ENCODE data around the gene CCDC9B. TPM values are rescaled to one million over a fixed set of nuclear protein-coding genes. Genes with fewer than 3 reads are reported as not detected.

CCDC9B gene
- polyA plus RNA-seq, 2 of the 4 experiments (the other 2 are of a cell fraction) = 1.9 to 23.4 TPM

DNA sequence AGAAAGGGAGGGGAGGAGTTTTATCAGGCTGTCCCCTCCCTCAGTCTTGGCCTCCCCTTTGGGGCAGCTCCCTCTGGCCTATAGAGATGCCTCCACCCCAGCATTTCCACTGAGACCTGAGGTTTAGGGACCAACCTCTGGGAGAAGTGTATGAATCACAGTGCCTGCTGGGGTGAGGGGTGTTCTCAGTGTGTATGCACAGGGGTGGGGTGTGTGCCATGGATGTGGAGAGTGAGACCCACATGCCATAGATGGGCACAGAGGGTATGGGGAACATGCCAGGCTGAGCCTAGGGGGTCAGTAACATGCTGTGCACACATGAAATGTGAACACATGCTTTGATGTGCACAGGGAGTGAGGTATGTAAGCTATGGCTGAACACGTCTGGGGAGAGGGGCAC is 45.4 kb downstream of the CCDC9B start:
- H3K4me1 ChIP-seq = no peaks in the 10 kb centered on the region
- TF ChIP-seq HOXB13 (CRISPR knock-in tag; IDR thresholded peaks at IDR 0.05; ENCODE audit: low read depth) (no peak), RNF2 (IDR thresholded peaks at IDR 0.05; ENCODE audit: borderline replicate concordance, low read depth) (no peak), HOXA7 (CRISPR knock-in tag; IDR thresholded peaks at IDR 0.05) (no peak), KDM5A (IDR thresholded peaks at IDR 0.05) (no peak), RCOR1 (IDR thresholded peaks at IDR 0.05; ENCODE audit: low read depth, low read length) (no peak), FOSL2 (IDR thresholded peaks at IDR 0.05) (no peak), FOSL2 (CRISPR knock-in tag; IDR thresholded peaks at IDR 0.05) (no peak), ZNF302 (CRISPR knock-in tag; IDR thresholded peaks at IDR 0.05) (no peak), CBX2 (IDR thresholded peaks at IDR 0.05; ENCODE audit: borderline replicate concordance, low read depth) (no peak), MAZ (IDR thresholded peaks at IDR 0.05; ENCODE audit: borderline replicate concordance, low read depth, low read length) (no peak), EP300 (IDR thresholded peaks at IDR 0.05) (no peak), JUN (IDR thresholded peaks at IDR 0.05) (no peak), CHD4 (IDR thresholded peaks at IDR 0.05; ENCODE audit: borderline replicate concordance) (no peak)
- TF ChIP-seq, protein P1, sequence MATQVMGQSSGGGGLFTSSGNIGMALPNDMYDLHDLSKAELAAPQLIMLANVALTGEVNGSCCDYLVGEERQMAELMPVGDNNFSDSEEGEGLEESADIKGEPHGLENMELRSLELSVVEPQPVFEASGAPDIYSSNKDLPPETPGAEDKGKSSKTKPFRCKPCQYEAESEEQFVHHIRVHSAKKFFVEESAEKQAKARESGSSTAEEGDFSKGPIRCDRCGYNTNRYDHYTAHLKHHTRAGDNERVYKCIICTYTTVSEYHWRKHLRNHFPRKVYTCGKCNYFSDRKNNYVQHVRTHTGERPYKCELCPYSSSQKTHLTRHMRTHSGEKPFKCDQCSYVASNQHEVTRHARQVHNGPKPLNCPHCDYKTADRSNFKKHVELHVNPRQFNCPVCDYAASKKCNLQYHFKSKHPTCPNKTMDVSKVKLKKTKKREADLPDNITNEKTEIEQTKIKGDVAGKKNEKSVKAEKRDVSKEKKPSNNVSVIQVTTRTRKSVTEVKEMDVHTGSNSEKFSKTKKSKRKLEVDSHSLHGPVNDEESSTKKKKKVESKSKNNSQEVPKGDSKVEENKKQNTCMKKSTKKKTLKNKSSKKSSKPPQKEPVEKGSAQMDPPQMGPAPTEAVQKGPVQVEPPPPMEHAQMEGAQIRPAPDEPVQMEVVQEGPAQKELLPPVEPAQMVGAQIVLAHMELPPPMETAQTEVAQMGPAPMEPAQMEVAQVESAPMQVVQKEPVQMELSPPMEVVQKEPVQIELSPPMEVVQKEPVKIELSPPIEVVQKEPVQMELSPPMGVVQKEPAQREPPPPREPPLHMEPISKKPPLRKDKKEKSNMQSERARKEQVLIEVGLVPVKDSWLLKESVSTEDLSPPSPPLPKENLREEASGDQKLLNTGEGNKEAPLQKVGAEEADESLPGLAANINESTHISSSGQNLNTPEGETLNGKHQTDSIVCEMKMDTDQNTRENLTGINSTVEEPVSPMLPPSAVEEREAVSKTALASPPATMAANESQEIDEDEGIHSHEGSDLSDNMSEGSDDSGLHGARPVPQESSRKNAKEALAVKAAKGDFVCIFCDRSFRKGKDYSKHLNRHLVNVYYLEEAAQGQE (IDR thresholded peaks at IDR 0.05) = no peak
- CTCF ChIA-PET = interaction anchor here (1.0 to 1.6 kb wide), 6 partner anchors 14 to 78 kb away, joined by 3 to 5 read pairs (median 4); no protein-coding TSS in a partner anchor
- DNase-seq (ENCODE audit: low read depth in 1 of 2, low spot score in 1 of 2) (no peak), ATAC-seq (no peak), FAIRE-seq (no peak)
- POLR2A ChIA-PET = no interaction called here
- H3K4me2 ChIP-seq = no peak overlapping the region
- WGBS (ENCODE audit: missing lambda C conversion rate) = 8% methylated on average over 1 of the region's 1 CpG
- H3K27ac ChIP-seq = no peak overlapping the region
- peaks cover under 1% of the 10 kb centered on the region; the same call in 1 of the 3 replicates for H3K9me3 ChIP-seq
- H3K4me3 ChIP-seq = no peak overlapping the region

DNA sequence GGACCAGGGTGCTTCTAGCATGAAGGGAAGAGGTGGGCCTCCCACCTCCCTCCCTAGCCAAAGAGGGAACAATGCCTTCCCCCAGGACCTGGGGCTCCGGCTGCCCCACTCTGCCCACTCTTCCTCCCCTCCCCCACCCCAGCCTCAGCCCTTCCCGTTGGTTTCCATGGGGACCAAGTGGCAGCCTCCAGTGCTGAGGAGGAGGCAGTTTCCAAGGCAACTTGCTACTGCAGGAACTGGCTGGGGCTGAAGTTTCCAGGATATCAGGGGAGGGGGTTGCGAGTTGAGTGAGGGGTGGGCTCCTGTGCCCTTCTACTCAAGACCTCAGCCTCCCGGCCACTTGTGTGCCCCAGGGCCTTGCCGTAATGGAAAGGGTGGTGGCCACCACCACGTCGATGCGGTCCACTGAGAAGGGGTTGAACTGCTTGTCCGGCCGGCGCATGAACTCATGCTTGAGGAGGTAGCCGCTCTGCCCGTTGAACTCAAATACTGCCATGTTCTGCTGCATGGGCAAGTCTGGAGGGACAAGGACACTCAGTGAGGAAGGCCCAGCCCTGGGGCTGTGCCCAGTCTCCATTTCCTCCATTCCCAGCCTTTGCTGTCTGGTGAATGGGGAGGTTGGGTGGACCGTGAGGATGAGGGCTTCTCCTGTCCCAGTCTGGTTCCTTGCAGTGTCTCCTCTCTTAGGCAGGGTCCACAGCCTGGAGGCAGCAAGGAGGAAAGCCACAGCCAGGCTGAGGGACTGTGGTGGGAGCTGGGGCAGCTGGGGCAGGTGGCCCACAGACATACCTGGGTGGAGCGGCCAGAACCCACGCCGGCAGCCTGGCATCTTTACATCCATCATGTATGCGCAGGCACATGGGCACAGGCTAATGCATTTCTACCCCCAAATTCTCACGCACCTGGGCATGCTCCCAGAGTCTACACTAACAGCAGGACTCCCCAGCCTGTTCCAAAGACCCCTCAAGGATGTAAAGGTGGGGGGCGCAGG is 46.5 kb downstream of the CCDC9B start:
- WGBS (ENCODE audit: missing lambda C conversion rate) = 88% methylated on average over 11 of the region's 20 CpGs
- Histone ChIP-seq H3K4me1 (0 out of 3 replicates have a peak, but pooled peaks cover 2% of the 10 kb centered on the region), H3K27ac (no peak overlapping the region), H3K4me2 (no peak overlapping the region), H3K9me3 (no peaks in the 10 kb centered on the region), H3K4me3 (no peak overlapping the region)
- TF ChIP-seq CBX2 (IDR thresholded peaks at IDR 0.05; ENCODE audit: borderline replicate concordance, low read depth) (no peak), KDM1A (IDR thresholded peaks at IDR 0.05; ENCODE audit: low read depth) (no peak), EHF (CRISPR knock-in tag; IDR thresholded peaks at IDR 0.05) (no peak), ZFP36 (IDR thresholded peaks at IDR 0.05; ENCODE audit: borderline replicate concordance, partially characterized antibody) (no peak), EHMT2 (IDR thresholded peaks at IDR 0.05; ENCODE audit: low read depth) (no peak), ZSCAN20 (CRISPR knock-in tag; IDR thresholded peaks at IDR 0.05) (no peak)
- TF ChIP-seq, protein P2, sequence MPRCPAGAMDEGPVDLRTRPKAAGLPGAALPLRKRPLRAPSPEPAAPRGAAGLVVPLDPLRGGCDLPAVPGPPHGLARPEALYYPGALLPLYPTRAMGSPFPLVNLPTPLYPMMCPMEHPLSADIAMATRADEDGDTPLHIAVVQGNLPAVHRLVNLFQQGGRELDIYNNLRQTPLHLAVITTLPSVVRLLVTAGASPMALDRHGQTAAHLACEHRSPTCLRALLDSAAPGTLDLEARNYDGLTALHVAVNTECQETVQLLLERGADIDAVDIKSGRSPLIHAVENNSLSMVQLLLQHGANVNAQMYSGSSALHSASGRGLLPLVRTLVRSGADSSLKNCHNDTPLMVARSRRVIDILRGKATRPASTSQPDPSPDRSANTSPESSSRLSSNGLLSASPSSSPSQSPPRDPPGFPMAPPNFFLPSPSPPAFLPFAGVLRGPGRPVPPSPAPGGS (IDR thresholded peaks at IDR 0.05) = no peak
- TF ChIP-seq, protein P3, sequence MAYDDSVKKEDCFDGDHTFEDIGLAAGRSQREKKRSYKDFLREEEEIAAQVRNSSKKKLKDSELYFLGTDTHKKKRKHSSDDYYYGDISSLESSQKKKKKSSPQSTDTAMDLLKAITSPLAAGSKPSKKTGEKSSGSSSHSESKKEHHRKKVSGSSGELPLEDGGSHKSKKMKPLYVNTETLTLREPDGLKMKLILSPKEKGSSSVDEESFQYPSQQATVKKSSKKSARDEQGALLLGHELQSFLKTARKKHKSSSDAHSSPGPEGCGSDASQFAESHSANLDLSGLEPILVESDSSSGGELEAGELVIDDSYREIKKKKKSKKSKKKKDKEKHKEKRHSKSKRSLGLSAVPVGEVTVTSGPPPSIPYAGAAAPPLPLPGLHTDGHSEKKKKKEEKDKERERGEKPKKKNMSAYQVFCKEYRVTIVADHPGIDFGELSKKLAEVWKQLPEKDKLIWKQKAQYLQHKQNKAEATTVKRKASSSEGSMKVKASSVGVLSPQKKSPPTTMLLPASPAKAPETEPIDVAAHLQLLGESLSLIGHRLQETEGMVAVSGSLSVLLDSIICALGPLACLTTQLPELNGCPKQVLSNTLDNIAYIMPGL (CRISPR knock-in tag; IDR thresholded peaks at IDR 0.05; ENCODE audit: borderline replicate concordance) = no peak
- TF ChIP-seq, protein P4, sequence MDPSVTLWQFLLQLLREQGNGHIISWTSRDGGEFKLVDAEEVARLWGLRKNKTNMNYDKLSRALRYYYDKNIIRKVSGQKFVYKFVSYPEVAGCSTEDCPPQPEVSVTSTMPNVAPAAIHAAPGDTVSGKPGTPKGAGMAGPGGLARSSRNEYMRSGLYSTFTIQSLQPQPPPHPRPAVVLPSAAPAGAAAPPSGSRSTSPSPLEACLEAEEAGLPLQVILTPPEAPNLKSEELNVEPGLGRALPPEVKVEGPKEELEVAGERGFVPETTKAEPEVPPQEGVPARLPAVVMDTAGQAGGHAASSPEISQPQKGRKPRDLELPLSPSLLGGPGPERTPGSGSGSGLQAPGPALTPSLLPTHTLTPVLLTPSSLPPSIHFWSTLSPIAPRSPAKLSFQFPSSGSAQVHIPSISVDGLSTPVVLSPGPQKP (IDR thresholded peaks at IDR 0.05; ENCODE audit: low read depth, low read length) = no peak
- ChIA-PET POLR2A (no interaction called here), CTCF (interaction anchor here (1.0 to 7.2 kb wide), 7 partner anchors 15 to 27 kb away, joined by 3 to 55 read pairs (median 19); partner anchors contain the start of genes INAFM2 and PLCB2)
- FAIRE-seq = no peak
- no peak for DNase-seq (ENCODE audit: low read depth in 1 of 2, low spot score in 1 of 2)
- no peak for ATAC-seq
